ENCODE data around the gene NFASC. TPM values are rescaled to one million over a fixed set of nuclear protein-coding genes. Genes with fewer than 3 reads are reported as not detected.

Gene NFASC
- total and polyA plus RNA-seq, 9 of the 15 experiments (the other 6 are each of a cell fraction or from before 2014, with no cell fraction given) = 0.03 to 0.16 (median 0.06) TPM; not detected in 6

- no peak for TF ChIP-seq ZBTB9 (CRISPR knock-in tag; IDR thresholded peaks at IDR 0.05)
- TF ChIP-seq MGA (IDR thresholded peaks at IDR 0.05) = 0 out of 2 replicates have a peak, but pooled peaks have one; percentile 37
- no peak for TF ChIP-seq PTTG1 (tag; IDR thresholded peaks at IDR 0.05; ENCODE audit: low read depth)
- TF ChIP-seq TBL1XR1 (IDR thresholded peaks at IDR 0.05; ENCODE audit: low read length in 2 of 2) = no peak
- TF ChIP-seq ZNF197 (CRISPR knock-in tag; IDR thresholded peaks at IDR 0.05; ENCODE audit: low read depth) = no peak
- TF ChIP-seq HINFP (tag; conservative IDR thresholded peaks at IDR 0.05; ENCODE audit: low read depth) = no peak
- TF ChIP-seq TCF15 (CRISPR knock-in tag; IDR thresholded peaks at IDR 0.05) = no peak
- no peak for TF ChIP-seq CGGBP1 (CRISPR knock-in tag; IDR thresholded peaks at IDR 0.05)
- no peak for TF ChIP-seq NCOA1 (IDR thresholded peaks at IDR 0.05; ENCODE audit: low read depth)
These were observed 71.0 kb downstream of the NFASC start (continued) for GRCh38 chr1:204941421-204942338.

Data from K562 (cell line).